ENCODE measurements around the gene EMID1. TPM values are rescaled to one million over a fixed set of nuclear protein-coding genes. Genes with fewer than 3 reads are reported as not detected.

EMID1 gene
- total RNA-seq, 1 donor from 2014 or later = 0.43 TPM

DNA sequence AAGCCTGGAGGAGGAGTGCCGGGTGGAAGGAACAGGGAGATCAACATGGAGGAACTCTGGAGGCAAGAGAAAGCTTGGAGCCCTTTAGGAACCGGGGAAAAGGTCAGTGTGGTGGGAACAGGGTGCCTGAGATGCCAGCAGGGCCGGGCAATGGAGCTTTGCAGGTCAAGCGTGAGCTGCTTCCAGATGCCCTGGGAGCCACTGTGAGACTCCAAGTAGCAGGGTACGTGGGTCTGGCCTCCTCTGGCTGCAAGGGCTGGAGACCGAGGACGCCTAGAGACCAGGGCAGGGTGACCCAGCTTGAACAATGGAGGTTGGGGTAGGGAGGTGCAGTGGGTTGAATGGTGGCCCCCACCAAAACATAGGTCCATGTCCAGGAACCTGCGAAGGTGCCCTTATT lies 15.6 kb upstream of the EMID1 start:
- no peak for DNase-seq (ENCODE audit: missing footprints)
- no peak for ATAC-seq
- intact Hi-C loops (cut with DNase I) = no loop called here

GRCh38 chr22:29190918-29191317 lies 14.8 kb upstream of the EMID1 start:
- ATAC-seq (no peak), DNase-seq (ENCODE audit: missing footprints) (no peak)
- intact Hi-C loops (cut with DNase I) = no loop called here

- no peak for DNase-seq (ENCODE audit: missing footprints)
- no peak for ATAC-seq
- intact Hi-C loops (cut with DNase I) = no loop called here
Measured at GRCh38 chr22:29193021-29193420, 12.7 kb upstream of the EMID1 start.

GRCh38 chr22:29194184-29194583 lies 11.5 kb upstream of the EMID1 start:
- ATAC-seq (no peak), DNase-seq (ENCODE audit: missing footprints) (no peak)
- intact Hi-C loops (cut with DNase I) = no loop called here

DNA sequence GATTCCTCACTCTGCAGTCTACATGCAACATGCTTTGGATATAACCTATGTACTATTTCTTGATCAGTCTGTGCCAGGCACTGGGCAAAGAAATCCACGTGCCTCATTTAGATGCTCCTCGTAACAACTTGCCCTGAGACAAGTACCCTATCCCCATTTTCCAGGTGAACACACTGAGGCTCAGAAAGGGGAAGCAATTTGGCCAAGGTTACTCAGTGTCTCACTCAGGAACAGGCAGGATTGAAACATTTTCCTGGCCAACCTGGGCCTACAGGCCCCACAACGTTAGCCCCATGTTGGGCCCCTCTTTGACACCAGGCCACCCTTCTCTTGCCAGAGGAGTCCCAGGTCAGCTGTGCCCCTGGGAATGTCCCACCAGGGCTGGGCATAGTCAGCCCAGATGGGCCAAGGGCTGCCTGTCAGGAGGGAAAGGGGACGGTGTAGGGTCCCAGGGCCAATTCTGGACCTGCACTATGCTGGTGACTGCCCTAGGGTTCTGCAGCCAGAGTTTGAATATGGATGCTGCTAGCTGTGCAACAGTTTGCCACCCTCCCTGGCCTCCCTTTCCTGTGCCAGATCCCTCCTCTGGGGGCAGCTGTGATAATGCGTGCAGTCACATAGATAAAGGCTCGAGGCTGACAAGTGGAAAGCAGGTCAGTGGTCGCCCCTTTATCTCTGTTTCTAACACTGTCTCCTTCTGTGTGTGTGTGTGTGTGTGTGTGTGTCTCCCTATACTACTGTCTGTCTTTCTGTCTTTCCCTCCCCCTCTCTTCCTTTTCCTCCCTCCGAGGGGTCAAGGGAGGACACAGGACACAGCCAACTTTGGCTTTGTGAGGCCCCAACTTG lies 10.4 kb upstream of the EMID1 start:
- peak; percentile 28 for ATAC-seq

GRCh38 chr22:29195964-29196666 lies 9.6 kb upstream of the EMID1 start:
- no peak for ATAC-seq
- intact Hi-C loops (cut with DNase I) = no loop called here
- DNase-seq (ENCODE audit: missing footprints) = no peak

More for the DNA sequence above, 10.4 kb upstream of the EMID1 start:
- intact Hi-C loops (cut with DNase I) = no loop called here
- no peak for DNase-seq (ENCODE audit: missing footprints)

DNA sequence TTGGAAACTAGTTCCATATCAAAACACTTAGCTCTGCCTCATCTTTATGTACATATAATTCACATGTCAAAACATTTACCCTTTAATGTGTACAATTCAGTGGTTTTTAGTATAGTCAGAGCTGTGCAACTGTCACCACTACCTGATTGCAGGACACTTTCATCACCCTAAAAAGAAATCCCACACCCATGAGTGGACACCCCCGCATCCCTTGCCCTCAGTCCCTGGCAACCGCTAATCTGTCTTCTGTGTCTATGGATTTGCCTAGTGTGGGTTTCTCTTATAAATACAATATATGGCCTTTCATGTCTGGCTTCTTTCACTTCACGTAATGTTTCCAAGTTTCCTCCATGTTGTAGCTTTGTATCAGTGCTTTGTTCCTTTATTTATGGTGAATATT lies 8.6 kb upstream of the EMID1 start:
- no peak for ATAC-seq
- intact Hi-C loops (cut with DNase I) = no loop called here

DNA sequence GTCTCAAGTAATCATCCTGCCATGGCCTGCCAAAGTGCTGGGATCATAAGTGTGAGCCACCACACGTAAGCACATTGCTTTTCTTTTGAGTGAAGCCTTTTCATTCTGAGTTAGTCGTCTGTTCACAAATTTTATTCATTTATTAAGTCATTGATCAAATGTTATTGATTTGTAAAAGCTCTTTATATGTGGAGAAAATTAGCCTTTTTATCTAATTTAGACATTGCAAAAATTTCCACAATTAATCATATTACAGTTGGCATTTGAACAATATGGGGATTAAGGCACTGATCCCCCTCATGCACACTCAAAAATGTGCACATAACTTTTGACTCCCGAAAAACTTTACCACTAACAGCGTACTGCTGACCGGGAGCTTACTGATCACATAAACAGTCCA lies 7.5 kb upstream of the EMID1 start:
- ATAC-seq (no peak), DNase-seq (ENCODE audit: missing footprints) (no peak)
- intact Hi-C loops (cut with DNase I) = no loop called here

More for the DNA sequence above, 8.6 kb upstream of the EMID1 start:
- no peak for DNase-seq (ENCODE audit: missing footprints)

DNA sequence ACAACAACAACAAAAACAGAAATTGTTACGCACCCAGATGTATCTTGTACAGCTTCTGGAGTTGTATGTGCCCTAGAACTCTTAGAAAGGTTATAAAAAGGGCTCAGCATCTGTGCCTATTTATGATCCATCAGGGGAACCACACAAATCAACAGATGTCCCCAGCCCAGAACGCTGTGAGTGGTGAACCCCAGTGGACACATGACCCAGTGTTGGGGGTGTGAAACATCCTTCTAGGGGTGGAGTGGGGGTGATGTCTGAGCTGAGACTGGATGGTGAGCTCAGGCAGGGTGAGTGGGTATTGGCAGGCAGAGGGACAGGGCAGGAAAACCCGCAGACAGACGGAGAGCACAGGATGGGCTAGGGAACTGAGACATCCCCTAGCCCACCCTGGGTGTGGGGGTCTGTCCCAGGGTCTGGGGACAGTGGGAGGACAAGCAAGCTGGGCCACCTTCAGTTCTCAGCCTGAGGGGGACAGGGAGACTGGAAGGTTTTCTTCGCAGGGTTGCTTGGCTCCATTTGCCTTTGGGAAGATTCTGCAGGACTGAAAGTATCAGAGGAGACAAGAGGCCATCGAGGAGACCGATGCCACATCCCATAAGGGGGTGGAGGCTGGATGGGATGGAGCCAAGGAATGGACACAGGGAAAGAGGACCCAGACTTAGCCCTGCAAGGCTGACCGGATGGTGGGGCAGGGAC lies 5.8 kb upstream of the EMID1 start:
- intact Hi-C loops (cut with DNase I) = loop anchor here (5.0 kb wide), 1 partner anchor 42 kb away; no protein-coding TSS in a partner anchor
- ATAC-seq (no peak), DNase-seq (ENCODE audit: missing footprints) (no peak)

DNA sequence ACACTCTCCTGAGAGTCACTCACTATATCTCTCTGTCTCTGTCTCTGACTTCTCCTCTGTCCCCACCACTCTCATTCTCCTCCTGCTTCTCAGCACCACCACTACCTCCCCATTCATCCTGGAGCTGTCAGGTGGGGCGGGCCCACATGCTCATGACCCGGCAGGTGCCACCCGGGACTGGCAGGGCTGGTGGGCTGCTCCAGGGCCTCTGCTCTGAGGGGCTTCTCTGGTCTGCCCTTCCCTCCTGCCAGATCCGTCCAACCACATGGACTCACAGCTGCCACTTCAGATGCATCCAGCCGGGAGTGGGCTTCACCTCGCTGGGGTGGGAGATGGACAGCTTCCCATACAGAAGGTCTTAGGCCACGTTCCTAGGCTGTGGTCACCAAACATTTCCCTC lies 4.8 kb upstream of the EMID1 start:
- DNase-seq (ENCODE audit: missing footprints) (no peak), ATAC-seq (no peak)
- intact Hi-C loops (cut with DNase I) = loop anchor here (5.0 kb wide), 1 partner anchor 41 kb away; no protein-coding TSS in a partner anchor

GRCh38 chr22:29201782-29202181 lies 3.9 kb upstream of the EMID1 start:
- no peak for DNase-seq (ENCODE audit: missing footprints)
- intact Hi-C loops (cut with DNase I) = loop anchor here (5.0 kb wide), 1 partner anchor 41 kb away; no protein-coding TSS in a partner anchor
- ATAC-seq = no peak

DNA sequence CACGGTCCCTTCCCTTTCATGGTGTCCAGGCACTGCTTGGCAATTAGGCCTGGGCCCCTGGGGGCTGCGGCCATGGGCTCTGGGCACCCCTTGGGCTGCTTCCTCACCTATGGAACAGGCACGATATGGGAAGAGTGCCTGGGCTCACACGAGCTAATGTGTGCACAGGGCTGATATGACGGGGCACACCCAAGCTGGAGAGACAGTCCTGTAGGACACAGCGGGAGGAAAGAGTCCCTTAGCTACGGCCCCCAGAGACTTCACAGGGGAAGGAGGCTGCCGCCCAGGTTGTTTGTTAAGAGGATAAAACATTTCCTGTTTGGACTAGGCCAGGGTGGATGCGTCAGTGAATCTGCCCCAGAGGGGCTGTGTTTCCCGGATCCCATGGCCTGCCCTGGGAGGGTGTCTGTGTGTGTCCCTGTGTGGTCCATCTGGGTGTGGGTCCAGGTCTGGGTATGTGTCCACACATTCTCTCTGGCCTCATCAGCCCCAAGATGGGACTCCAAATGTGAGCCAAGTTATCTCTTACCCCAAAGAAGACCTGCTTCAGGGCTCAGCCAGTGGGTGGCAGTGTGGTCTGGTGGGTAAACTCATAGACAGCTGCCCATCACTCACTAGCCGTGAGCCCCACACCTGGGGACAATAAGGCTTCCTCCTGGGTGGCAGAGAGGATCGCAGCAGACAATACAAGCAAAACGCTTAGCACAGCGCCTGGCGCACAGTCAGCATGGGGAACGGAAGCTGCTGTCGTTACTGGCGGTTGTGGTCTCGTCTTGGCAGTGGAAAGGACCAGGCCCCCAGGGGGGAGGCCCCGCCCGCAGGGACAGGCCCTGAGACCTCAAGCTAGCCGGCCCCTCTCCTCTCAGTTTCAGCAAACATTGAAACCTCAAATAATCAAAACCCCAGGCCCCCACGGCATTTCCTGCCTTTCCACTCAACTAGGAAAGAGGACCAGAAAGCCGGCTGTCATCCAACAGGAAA lies 3.2 kb upstream of the EMID1 start:
- ATAC-seq = peak; percentile 51
- intact Hi-C loops (cut with DNase I) = loop anchor here (5.0 kb wide), 1 partner anchor 40 kb away; no protein-coding TSS in a partner anchor

DNA sequence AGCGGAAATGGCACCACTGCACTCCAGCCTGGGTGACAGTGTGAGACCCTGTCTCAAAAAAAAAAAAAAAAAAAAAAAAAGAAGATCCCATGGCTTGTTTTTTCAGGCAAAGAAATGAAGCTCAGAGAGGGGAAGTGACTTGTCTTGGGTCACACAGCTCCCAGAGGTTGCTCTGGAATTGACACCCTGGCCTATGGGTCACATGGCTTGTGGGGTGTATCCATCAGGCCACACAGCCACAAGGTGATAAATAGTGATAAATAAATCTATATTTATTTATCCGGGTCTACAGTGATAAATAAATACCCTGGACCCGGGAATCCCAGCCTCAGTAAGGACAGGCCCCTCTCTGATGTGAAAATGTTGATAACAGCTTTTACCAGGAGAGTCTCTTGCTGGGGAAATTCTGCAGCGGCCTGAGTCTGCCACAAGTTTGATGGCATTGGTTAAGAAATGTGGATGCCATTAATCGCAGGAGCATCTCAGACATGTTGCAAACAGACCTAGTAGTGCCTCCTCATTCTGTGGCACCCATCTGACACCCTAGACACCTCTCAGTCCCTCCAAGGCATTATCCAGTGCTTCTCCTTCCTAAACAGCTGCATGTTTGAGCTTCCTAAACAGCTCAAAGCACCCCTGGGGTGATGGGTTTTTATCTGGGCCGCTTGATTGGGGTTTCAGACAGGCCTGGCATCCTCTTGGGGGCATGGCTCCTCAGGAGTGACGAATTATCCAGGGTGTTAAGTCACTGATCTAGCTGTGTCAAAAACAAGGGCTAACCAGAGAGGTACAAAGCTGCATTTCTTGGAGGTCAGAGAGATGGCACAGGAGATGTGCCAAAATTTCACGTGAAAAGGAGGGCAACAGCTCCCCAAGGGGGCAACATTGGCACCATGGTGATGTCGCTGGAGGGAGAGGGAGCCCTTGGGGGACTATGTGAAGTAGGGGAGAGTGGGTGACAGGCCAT lies 1.9 kb upstream of the EMID1 start:
- no peak for DNase-seq (ENCODE audit: missing footprints)
- ATAC-seq = no peak
- intact Hi-C loops (cut with DNase I) = loop anchor here (5.0 kb wide), 1 partner anchor 39 kb away; no protein-coding TSS in a partner anchor

More for the DNA sequence above, 3.2 kb upstream of the EMID1 start:
- peak; percentile 81 for DNase-seq (ENCODE audit: missing footprints)

DNA sequence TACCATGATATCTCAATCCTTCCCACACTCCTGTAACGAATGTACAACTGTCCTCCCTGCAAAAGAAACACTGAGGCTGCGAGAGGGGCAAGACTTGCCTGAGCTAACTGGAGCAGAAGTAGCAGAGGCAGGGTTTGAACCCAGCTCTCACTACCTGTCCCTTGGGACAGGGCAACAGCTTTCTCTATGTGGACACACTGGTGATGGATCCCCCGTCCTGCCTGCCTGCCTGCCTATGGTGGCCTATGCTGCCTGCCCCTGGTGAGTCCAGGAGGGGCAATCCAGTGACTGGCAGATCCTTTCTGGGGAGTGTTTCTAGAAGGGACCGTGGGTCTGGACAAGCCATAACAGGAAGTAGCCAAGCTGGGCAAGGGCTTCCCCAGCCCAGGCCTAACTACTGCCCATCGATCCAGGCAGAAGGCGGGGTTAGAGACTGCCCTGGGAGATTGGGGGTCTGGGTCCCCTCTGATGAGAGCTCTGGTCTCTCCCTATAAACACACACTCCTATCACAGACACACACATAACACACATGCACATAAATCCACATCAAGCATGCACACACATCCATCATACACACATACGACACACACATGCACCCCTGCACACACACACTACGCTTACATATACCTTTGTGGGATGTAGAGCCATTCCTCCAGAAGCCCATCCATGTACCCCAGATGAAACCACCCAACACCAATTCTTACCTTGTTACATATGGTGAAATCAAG lies 1.1 kb upstream of the EMID1 start:
- intact Hi-C loops (cut with DNase I) = loop anchor here (5.0 kb wide), 1 partner anchor 38 kb away; no protein-coding TSS in a partner anchor
- ATAC-seq (no peak), DNase-seq (ENCODE audit: missing footprints) (no peak)

GRCh38 chr22:29205252-29205593 lies 473 bp upstream of the EMID1 start:
- DNase-seq (ENCODE audit: missing footprints) (no peak), ATAC-seq (no peak)
- intact Hi-C loops (cut with DNase I) = no loop called here

Data from Right ventricle myocardium inferior (tissue), 1 donor.